ENCODE data around the gene LSM6. TPM values are rescaled to one million over a fixed set of nuclear protein-coding genes. Genes with fewer than 3 reads are reported as not detected.
A peak's percentile ranks its signal among the peaks of the same experiment; 100 is the strongest.

The LSM6 gene
- total and polyA plus RNA-seq, 4 donors = 28.8 to 66.8 (median 43.8) TPM

GRCh38 chr4:146176891-146177290 lies 1.4 kb downstream of the LSM6 start:
- H3K9ac ChIP-seq (ENCODE audit: insufficient read depth in 1 of 2, low read length in 2 of 2) = peak overlapping the region in 1 of 2 donors; percentile 96
- H3K9me3 ChIP-seq (ENCODE audit: control insufficient read depth in 4 of 4, insufficient read depth in 3 of 4, low read length in 3 of 4) = no peaks in the 10 kb centered on the region
- no peak for TF ChIP-seq CTCF (IDR thresholded peaks at IDR 0.05; ENCODE audit: control extremely low read depth, extremely low read depth)
- peaks cover 8 to 24% (median 16%) of the 10 kb centered on the region in 5 donors for H3K4me1 ChIP-seq (ENCODE audit: control insufficient read depth in 5 of 5, insufficient read depth in 5 of 5, low read length in 5 of 5)
- no peaks in the 10 kb centered on the region for H3K27me3 ChIP-seq (ENCODE audit: control insufficient read depth in 3 of 3, insufficient read depth in 3 of 3, low read length in 2 of 3)
- peak overlapping the region; percentile 31 for H3K4me3 ChIP-seq
- peaks cover 0 to 3% (median 2%) of the 10 kb centered on the region in 4 donors for H3K36me3 ChIP-seq (ENCODE audit: control insufficient read depth in 4 of 4, insufficient read depth in 4 of 4, low read length in 4 of 4)
- no peak for DNase-seq
- WGBS, 2 donors = 44 to 46% methylated on average over 2 of the region's 2 CpGs
- no peak overlapping the region for H3K27ac ChIP-seq (ENCODE audit: low read depth in 1 of 2, low read length in 1 of 2)
- no peak for ATAC-seq (ENCODE audit: insufficient read depth, low FRiP score)

- no peak overlapping the region for H3K27ac ChIP-seq (ENCODE audit: low read depth in 1 of 2, low read length in 1 of 2)
- peaks cover 8 to 27% (median 16%) of the 10 kb centered on the region in 5 donors for H3K4me1 ChIP-seq (ENCODE audit: control insufficient read depth in 5 of 5, insufficient read depth in 5 of 5, low read length in 5 of 5)
- H3K4me3 ChIP-seq = no peak overlapping the region
- no peaks in the 10 kb centered on the region for H3K9me3 ChIP-seq (ENCODE audit: control insufficient read depth in 4 of 4, insufficient read depth in 3 of 4, low read length in 3 of 4)
- H3K36me3 ChIP-seq (ENCODE audit: control insufficient read depth in 4 of 4, insufficient read depth in 4 of 4, low read length in 4 of 4) = peaks cover 1 to 7% (median 5%) of the 10 kb centered on the region in 4 donors
- TF ChIP-seq CTCF (IDR thresholded peaks at IDR 0.05; ENCODE audit: control extremely low read depth, extremely low read depth) = no peak
- H3K27me3 ChIP-seq (ENCODE audit: control insufficient read depth in 3 of 3, insufficient read depth in 3 of 3, low read length in 2 of 3) = no peaks in the 10 kb centered on the region
- 77 to 85% methylated on average over 8 of the region's 8 CpGs for WGBS, 2 donors
- no peak overlapping the region for H3K9ac ChIP-seq (ENCODE audit: insufficient read depth in 1 of 2, low read length in 2 of 2)
- ATAC-seq (ENCODE audit: insufficient read depth, low FRiP score) (no peak), DNase-seq (no peak)
These were observed 2.6 kb downstream of the LSM6 start for GRCh38 chr4:146178126-146178525.

- no peak overlapping the region for H3K9ac ChIP-seq (ENCODE audit: insufficient read depth in 1 of 2, low read length in 2 of 2)
- H3K36me3 ChIP-seq (ENCODE audit: control insufficient read depth in 4 of 4, insufficient read depth in 4 of 4, low read length in 4 of 4) = peaks cover 3 to 13% (median 11%) of the 10 kb centered on the region in 4 donors
- H3K27me3 ChIP-seq (ENCODE audit: control insufficient read depth in 3 of 3, insufficient read depth in 3 of 3, low read length in 2 of 3) = no peaks in the 10 kb centered on the region
- peaks cover 8 to 27% (median 16%) of the 10 kb centered on the region in 5 donors for H3K4me1 ChIP-seq (ENCODE audit: control insufficient read depth in 5 of 5, insufficient read depth in 5 of 5, low read length in 5 of 5)
- no peak for ATAC-seq (ENCODE audit: insufficient read depth, low FRiP score)
- no peak overlapping the region for H3K27ac ChIP-seq (ENCODE audit: low read depth in 1 of 2, low read length in 1 of 2)
- 58 to 79% methylated on average over 7 of the region's 7 CpGs for WGBS, 2 donors
- DNase-seq = no peak
- no peaks in the 10 kb centered on the region for H3K9me3 ChIP-seq (ENCODE audit: control insufficient read depth in 4 of 4, insufficient read depth in 3 of 4, low read length in 3 of 4)
- peak overlapping the region; percentile 31 for H3K4me3 ChIP-seq
- no peak for TF ChIP-seq CTCF (IDR thresholded peaks at IDR 0.05; ENCODE audit: control extremely low read depth, extremely low read depth)
These were observed 4.4 kb downstream of the LSM6 start for GRCh38 chr4:146179784-146180370.

GRCh38 chr4:146182443-146182842 lies 6.9 kb downstream of the LSM6 start:
- WGBS, 2 donors = 97 to 98% methylated on average over 3 of the region's 3 CpGs
- no peaks in the 10 kb centered on the region for H3K27me3 ChIP-seq (ENCODE audit: control insufficient read depth in 3 of 3, insufficient read depth in 3 of 3, low read length in 2 of 3)
- H3K9me3 ChIP-seq (ENCODE audit: control insufficient read depth in 4 of 4, insufficient read depth in 3 of 4, low read length in 3 of 4) = no peaks in the 10 kb centered on the region
- H3K4me1 ChIP-seq (ENCODE audit: control insufficient read depth in 5 of 5, insufficient read depth in 5 of 5, low read length in 5 of 5) = peaks cover 2 to 22% (median 8%) of the 10 kb centered on the region in 5 donors
- no peak for TF ChIP-seq CTCF (IDR thresholded peaks at IDR 0.05; ENCODE audit: control extremely low read depth, extremely low read depth)
- ATAC-seq (ENCODE audit: insufficient read depth, low FRiP score) (no peak), DNase-seq (no peak)
- peaks cover 6 to 24% (median 17%) of the 10 kb centered on the region in 4 donors for H3K36me3 ChIP-seq (ENCODE audit: control insufficient read depth in 4 of 4, insufficient read depth in 4 of 4, low read length in 4 of 4)
- H3K9ac ChIP-seq (ENCODE audit: insufficient read depth in 1 of 2, low read length in 2 of 2) = no peak overlapping the region
- no peak overlapping the region for H3K4me3 ChIP-seq
- no peak overlapping the region for H3K27ac ChIP-seq (ENCODE audit: low read depth in 1 of 2, low read length in 1 of 2)

All from lung (tissue), 12 donors.